Neuronal stem cell (in vitro differentiated cells): Measurements from ENCODE around the gene PSKH1.

Source experiments
- DNase-seq: peaks from one replicate; pipeline ENCODE4 v3.0.0-alpha.2; 2013; ENCODE audit warnings: low spot score
- H2AFZ ChIP-seq: one replicate; pipeline ENCODE4 v1.6.1; 2013; ENCODE audit warnings: mild to moderate bottlenecking, low read length, inconsistent platforms
- H2AK5ac ChIP-seq: 2 replicates; pipeline ENCODE4 v1.6.1; 2013; ENCODE audit warnings: low read depth, mild to moderate bottlenecking, inconsistent platforms, low read length, moderate library complexity, mixed read lengths
- H2BK120ac ChIP-seq: 2 replicates; pipeline ENCODE4 v1.6.1; 2013; ENCODE audit warnings: low read depth, mild to moderate bottlenecking, inconsistent platforms, low read length, moderate library complexity, mixed read lengths
- H2BK12ac ChIP-seq: one replicate; pipeline ENCODE4 v1.6.1; 2013; ENCODE audit warnings: low read length, inconsistent platforms
- H2BK15ac ChIP-seq: 2 replicates; pipeline ENCODE4 v1.6.1; 2013; ENCODE audit warnings: mild to moderate bottlenecking, low read length, inconsistent platforms, mixed read lengths
- H2BK5ac ChIP-seq: one replicate; pipeline ENCODE4 v1.6.1; 2013; ENCODE audit warnings: inconsistent platforms, mild to moderate bottlenecking, low read length, moderate library complexity
- H3K14ac ChIP-seq: one replicate; pipeline ENCODE4 v1.6.1; 2013; ENCODE audit warnings: low read length, inconsistent platforms
- H3K18ac ChIP-seq: 2 replicates; pipeline ENCODE4 v1.6.1; 2013; ENCODE audit warnings: low read length, inconsistent platforms
- H3K23ac ChIP-seq: 2 replicates; pipeline ENCODE4 v1.6.1; 2013; ENCODE audit warnings: low read depth, mild to moderate bottlenecking, mixed read lengths, low read length, inconsistent platforms; ENCODE audit not compliant: poor library complexity
- H3K27ac ChIP-seq: replicated peaks from 3 replicates; pipeline ENCODE4 v1.5.1; 2013; ENCODE audit warnings: low read length, inconsistent platforms
- H3K27me3 ChIP-seq, 3 experiments: 2 replicates each; pipeline ENCODE4 v1.6.1; 2013; ENCODE audit warnings: low read length in 3 of 3, mild to moderate bottlenecking in 2 of 3, inconsistent platforms in 1 of 3, low read depth in 1 of 3, mixed read lengths in 1 of 3, moderate library complexity in 1 of 3; ENCODE audit not compliant: control insufficient read depth in 3 of 3, insufficient read depth in 3 of 3
- H3K36me3 ChIP-seq, 2 donors: replicated peaks in 1 of 2; 2 replicates each; pipeline ENCODE4 v1.6.1; 2013; ENCODE audit warnings: low read length in 2 of 2; ENCODE audit not compliant: control insufficient read depth in 2 of 2, insufficient read depth in 2 of 2
- H3K4ac ChIP-seq: 2 replicates; pipeline ENCODE4 v1.6.1; 2013; ENCODE audit warnings: inconsistent platforms, mild to moderate bottlenecking, low read length, moderate library complexity
- H3K4me1 ChIP-seq, 2 donors: 1 replicate in 1 of 2; 2 replicates in 1 of 2; pipeline ENCODE4 v1.6.1; 2013; ENCODE audit warnings: low read length in 2 of 2, low read depth in 1 of 2; ENCODE audit not compliant: control insufficient read depth in 2 of 2, insufficient read depth in 1 of 2
- H3K4me2 ChIP-seq: one replicate; pipeline ENCODE4 v1.6.1; 2013; ENCODE audit warnings: mild to moderate bottlenecking, low read length, inconsistent platforms; ENCODE audit not compliant: insufficient read depth, poor library complexity, severe bottlenecking
- H3K4me3 ChIP-seq, 2 donors: 2 replicates each; pipeline ENCODE4 v1.5.1; 2013; ENCODE audit warnings: low read length in 2 of 2, mild to moderate bottlenecking in 2 of 2, inconsistent platforms in 1 of 2, moderate library complexity in 1 of 2
- H3K79me1 ChIP-seq: one replicate; pipeline ENCODE4 v1.6.1; 2013; ENCODE audit warnings: low read depth, mild to moderate bottlenecking, inconsistent platforms, low read length, moderate library complexity
- H3K9ac ChIP-seq: one replicate; pipeline ENCODE4 v1.6.1; 2013; ENCODE audit warnings: mild to moderate bottlenecking, low read depth, low read length, inconsistent platforms; ENCODE audit not compliant: poor library complexity
- H3K9me3 ChIP-seq, 2 donors: replicated peaks in 1 of 2; 2 replicates each; pipeline versions ENCODE3 to v1.6.1; 2013; ENCODE audit warnings: low read length in 2 of 2, mild to moderate bottlenecking in 2 of 2, inconsistent platforms in 1 of 2, low read depth in 1 of 2, mixed read lengths in 1 of 2, moderate library complexity in 1 of 2; ENCODE audit not compliant: control insufficient read depth in 2 of 2, insufficient read depth in 1 of 2
- H4K8ac ChIP-seq: one replicate; pipeline ENCODE4 v1.6.1; 2013; ENCODE audit warnings: low read depth, mild to moderate bottlenecking, inconsistent platforms, low read length, moderate library complexity
- H4K91ac ChIP-seq: one replicate; pipeline ENCODE4 v1.6.1; 2013; ENCODE audit warnings: low read length, low read depth, mild to moderate bottlenecking, inconsistent platforms; ENCODE audit not compliant: poor library complexity
- WGBS, 2 donors: extraction: QIAGEN DNeasy Blood & Tissue Kit; methylation state at CpG; one replicate each; pipeline ENCODE4 v1.1.7; 2013; ENCODE audit warnings: missing lambda C conversion rate in 2 of 2, mixed read lengths in 1 of 2; ENCODE audit not compliant: insufficient read length in 2 of 2, insufficient replicate concordance in 1 of 2; ENCODE audit errors: extremely low coverage in 2 of 2; 5-methylcytosine and 5-hydroxymethylcytosine counted together

Gene PSKH1

GRCh38 chr16:67879462-67879861 is 13.6 kb upstream of the PSKH1 start:
- Histone ChIP-seq H4K91ac (no peak overlapping the region), H3K4me2 (no peak overlapping the region), H2BK15ac (no peak overlapping the region), H2AFZ (no peak overlapping the region), H2AK5ac (no peak overlapping the region), H2BK12ac (no peak overlapping the region), H3K27ac (no peak overlapping the region), H3K4ac (no peak overlapping the region), H3K79me1 (peaks cover 9% of the 10 kb centered on the region), H3K4me1 (peaks cover 0 to 2% of the 10 kb centered on the region in 2 donors), H3K23ac (no peak overlapping the region), H3K4me3 (no peak overlapping the region), H4K8ac (no peak overlapping the region), H3K9me3 (peaks cover 0 to 1% of the 10 kb centered on the region in 2 donors), H2BK120ac (no peak overlapping the region), H2BK5ac (no peak overlapping the region), H3K27me3 (no peaks in the 10 kb centered on the region), H3K36me3 (peaks cover 77 to 95% of the 10 kb centered on the region in 2 donors), H3K14ac (no peak overlapping the region), H3K18ac (no peak overlapping the region), H3K9ac (no peak overlapping the region)
- no peak for DNase-seq
- whole genome bisulfite sequencing, 2 donors = no CpG with 5 or more reads among the region's 12 CpGs

DNA sequence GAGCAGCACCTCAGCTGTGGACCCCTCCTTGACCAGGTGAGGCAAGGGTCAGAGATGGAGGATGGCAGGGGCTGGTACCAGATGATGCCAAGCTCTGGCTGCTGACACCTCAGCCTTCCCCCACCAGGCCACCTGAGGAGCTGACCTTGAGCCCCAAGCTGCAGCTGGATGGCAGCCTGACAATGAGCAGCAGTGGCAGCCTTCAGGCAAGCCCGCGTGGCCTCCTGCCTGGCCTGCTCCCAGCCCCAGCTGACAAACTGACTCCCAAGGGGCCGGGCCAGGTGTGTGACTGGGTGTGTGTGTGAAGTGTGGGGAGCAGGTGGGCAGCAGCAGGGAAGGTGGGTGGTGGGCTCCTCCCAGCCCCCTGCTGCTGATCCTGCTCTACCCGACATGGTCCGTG is 13.1 kb upstream of the PSKH1 start:
- peaks cover 0 to 1% of the 10 kb centered on the region in 2 donors for H3K9me3 ChIP-seq
- no peak overlapping the region for H2AK5ac ChIP-seq
- H4K8ac ChIP-seq = no peak overlapping the region
- no peak overlapping the region for H3K23ac ChIP-seq
- no peaks in the 10 kb centered on the region for H3K27me3 ChIP-seq
- H3K9ac ChIP-seq = no peak overlapping the region
- no peak overlapping the region for H3K4me3 ChIP-seq
- peaks cover 0 to 2% of the 10 kb centered on the region in 2 donors for H3K4me1 ChIP-seq
- no peak overlapping the region for H2AFZ ChIP-seq
- H3K4me2 ChIP-seq = no peak overlapping the region
- no peak overlapping the region for H4K91ac ChIP-seq
- WGBS, 2 donors = no CpG with 5 or more reads among the region's 5 CpGs
- H3K4ac ChIP-seq = no peak overlapping the region
- no peak overlapping the region for H2BK12ac ChIP-seq
- peaks cover 77 to 98% of the 10 kb centered on the region in 2 donors for H3K36me3 ChIP-seq
- H3K14ac ChIP-seq = no peak overlapping the region
- peaks cover 8% of the 10 kb centered on the region for H3K79me1 ChIP-seq
- H3K27ac ChIP-seq = no peak overlapping the region
- no peak for DNase-seq
- no peak overlapping the region for H3K18ac ChIP-seq
- H2BK120ac ChIP-seq = no peak overlapping the region
- no peak overlapping the region for H2BK15ac ChIP-seq
- H2BK5ac ChIP-seq = no peak overlapping the region

DNA sequence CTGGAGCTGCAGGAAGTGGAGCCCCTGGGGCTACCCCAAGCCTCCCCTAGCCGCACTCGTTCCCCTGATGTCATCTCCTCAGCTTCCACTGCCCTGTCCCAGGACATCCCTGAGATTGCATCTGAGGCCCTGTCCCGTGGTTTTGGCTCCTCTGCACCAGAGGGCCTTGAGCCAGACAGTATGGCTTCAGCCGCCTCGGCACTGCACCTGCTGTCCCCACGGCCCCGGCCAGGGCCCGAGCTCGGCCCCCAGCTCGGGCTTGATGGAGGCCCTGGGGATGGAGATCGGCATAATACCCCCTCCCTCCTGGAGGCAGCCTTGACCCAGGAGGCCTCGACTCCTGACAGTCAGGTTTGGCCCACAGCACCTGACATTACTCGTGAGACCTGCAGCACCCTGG is 12.5 kb upstream of the PSKH1 start:
- DNase-seq = no peak
- Histone ChIP-seq H3K9me3 (peaks cover 0 to 1% of the 10 kb centered on the region in 2 donors), H3K4me1 (peaks cover 0 to 3% of the 10 kb centered on the region in 2 donors), H3K27me3 (no peaks in the 10 kb centered on the region), H3K79me1 (peaks cover 8% of the 10 kb centered on the region), H4K91ac (no peak overlapping the region), H3K4ac (no peak overlapping the region), H2BK12ac (no peak overlapping the region), H3K4me3 (no peak overlapping the region), H2AK5ac (no peak overlapping the region), H3K18ac (no peak overlapping the region), H2BK5ac (no peak overlapping the region), H3K14ac (no peak overlapping the region), H3K4me2 (no peak overlapping the region), H3K23ac (peak overlapping the region; percentile 71), H3K27ac (no peak overlapping the region), H3K9ac (no peak overlapping the region), H2AFZ (no peak overlapping the region), H2BK15ac (no peak overlapping the region), H2BK120ac (no peak overlapping the region), H3K36me3 (peaks cover 77 to 95% of the 10 kb centered on the region in 2 donors), H4K8ac (no peak overlapping the region)
- WGBS, 2 donors = no CpG with 5 or more reads among the region's 13 CpGs

- no peak for DNase-seq
- no peak overlapping the region for H3K4me3 ChIP-seq
- peaks cover 0 to 3% of the 10 kb centered on the region in 2 donors for H3K4me1 ChIP-seq
- H3K4ac ChIP-seq = no peak overlapping the region
- H3K4me2 ChIP-seq = no peak overlapping the region
- WGBS, 2 donors = no CpG with 5 or more reads among the region's 21 CpGs
- H3K9me3 ChIP-seq = peaks cover 0 to 1% of the 10 kb centered on the region in 2 donors
- no peak overlapping the region for H3K9ac ChIP-seq
- H3K27me3 ChIP-seq = no peaks in the 10 kb centered on the region
- no peak overlapping the region for H2BK15ac ChIP-seq
- no peak overlapping the region for H2BK5ac ChIP-seq
- no peak overlapping the region for H4K91ac ChIP-seq
- no peak overlapping the region for H2BK12ac ChIP-seq
- H3K27ac ChIP-seq = no peak overlapping the region
- peaks cover 70 to 84% of the 10 kb centered on the region in 2 donors for H3K36me3 ChIP-seq
- H3K18ac ChIP-seq = no peak overlapping the region
- peaks cover 8% of the 10 kb centered on the region for H3K79me1 ChIP-seq
- H2AK5ac ChIP-seq = no peak overlapping the region
- H3K14ac ChIP-seq = no peak overlapping the region
- no peak overlapping the region for H2BK120ac ChIP-seq
- H4K8ac ChIP-seq = no peak overlapping the region
- no peak overlapping the region for H3K23ac ChIP-seq
- no peak overlapping the region for H2AFZ ChIP-seq
These were observed 11.4 kb upstream of the PSKH1 start for GRCh38 chr16:67881621-67882161.
